Osteoblast (primary cell): Measurements from ENCODE around the gene KCNC3. TPM values are rescaled to one million over a fixed set of nuclear protein-coding genes. Genes with fewer than 3 reads are reported as not detected.
A peak's percentile ranks its signal among the peaks of the same experiment; 100 is the strongest.

Experiments used
- DNase-seq: peaks from one replicate; pipeline ENCODE4 v3.0.0; 2011; ENCODE audit warnings: low spot score, mixed read lengths; ENCODE audit not compliant: insufficient read length; ENCODE audit errors: missing footprints
- H2AFZ ChIP-seq: 2 replicates; pipeline ENCODE4 v1.6.0; 2011; ENCODE audit warnings: mild to moderate bottlenecking, low read length
- H3K27ac ChIP-seq: 2 replicates; pipeline ENCODE4 v1.5.1; 2011; ENCODE audit warnings: mild to moderate bottlenecking, low read depth, low read length, moderate library complexity
- H3K27me3 ChIP-seq: 2 replicates; pipeline ENCODE4 v1.6.0; 2012; ENCODE audit warnings: mild to moderate bottlenecking, control low read depth, inconsistent platforms, low read length, moderate library complexity; ENCODE audit not compliant: insufficient read depth
- H3K36me3 ChIP-seq: 2 replicates; pipeline ENCODE4 v1.5.1; 2011; ENCODE audit warnings: mild to moderate bottlenecking, low read length, control low read depth, moderate library complexity; ENCODE audit not compliant: insufficient read depth
- H3K4me1 ChIP-seq: 2 replicates; pipeline ENCODE4 v1.5.1; 2011; ENCODE audit warnings: mild to moderate bottlenecking, low read length, control low read depth, moderate library complexity; ENCODE audit not compliant: insufficient read depth
- H3K4me2 ChIP-seq: 2 replicates; pipeline ENCODE4 v1.6.0; 2011; ENCODE audit warnings: mild to moderate bottlenecking, low read length; ENCODE audit not compliant: insufficient read depth
- H3K4me3 ChIP-seq: fragments of 200-600 bp; sonication (generic); 3 replicates; pipeline ENCODE4 v1.5.1; 2012; ENCODE audit warnings: mild to moderate bottlenecking, low read length, inconsistent platforms; ENCODE audit not compliant: insufficient read depth
- H3K79me2 ChIP-seq: 2 replicates; pipeline ENCODE4 v1.6.0; 2012; ENCODE audit warnings: mild to moderate bottlenecking, low read length, control low read depth, inconsistent platforms; ENCODE audit not compliant: insufficient read depth
- H3K9me3 ChIP-seq: 2 replicates; pipeline ENCODE4 v1.5.1; 2011; ENCODE audit warnings: low read depth, low read length, control low read depth
- H4K20me1 ChIP-seq: 2 replicates; pipeline ENCODE4 v1.6.0; 2012; ENCODE audit warnings: mild to moderate bottlenecking, low read length, control low read depth; ENCODE audit not compliant: insufficient read depth
- total RNA-seq: library from RNA; depleted of rRNA; stranded (reverse); fragments of >200 nt; gene quantifications from 2 replicates; pipeline ENCODE4 v1.2.3, GENCODE V29; 2012
- TF ChIP-seq, protein P1 (sequence below): IDR thresholded peaks from 2 replicates; pipeline ENCODE4 v1.5.1; 2011; ENCODE audit warnings: mild to moderate bottlenecking, low read depth, low read length, moderate library complexity; ENCODE audit errors: extremely low read depth

Gene KCNC3
- total RNA-seq, 1 donor: not detected

DNA sequence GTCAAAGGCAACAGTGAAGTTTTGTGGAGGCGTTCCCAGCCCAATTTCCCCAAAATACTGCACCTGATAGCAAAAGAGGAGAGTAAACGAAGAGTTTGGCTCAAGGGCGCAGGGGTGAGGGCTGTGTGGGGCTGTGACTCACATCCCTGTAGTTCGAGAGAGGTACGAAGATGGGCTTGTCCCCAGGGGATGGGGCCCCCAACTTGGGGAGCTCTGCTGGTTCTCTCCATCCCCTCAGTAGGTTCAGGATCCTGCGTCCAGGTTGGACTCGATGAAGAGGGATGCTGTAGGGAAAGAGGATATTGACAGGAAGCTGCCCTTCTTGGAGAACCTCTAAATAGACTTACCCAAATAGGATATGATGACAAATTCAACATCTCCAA is 32.8 kb upstream of the KCNC3 start:
- no peak for DNase-seq
- no peaks in the 10 kb centered on the region for H3K79me2 ChIP-seq
- H3K27me3 ChIP-seq: no peaks in the 10 kb centered on the region
- H2AFZ ChIP-seq: no peak overlapping the region
- H3K36me3 ChIP-seq: no peaks in the 10 kb centered on the region
- no peak overlapping the region for H3K4me2 ChIP-seq
- no peaks in the 10 kb centered on the region for H3K9me3 ChIP-seq
- TF ChIP-seq, protein P1, sequence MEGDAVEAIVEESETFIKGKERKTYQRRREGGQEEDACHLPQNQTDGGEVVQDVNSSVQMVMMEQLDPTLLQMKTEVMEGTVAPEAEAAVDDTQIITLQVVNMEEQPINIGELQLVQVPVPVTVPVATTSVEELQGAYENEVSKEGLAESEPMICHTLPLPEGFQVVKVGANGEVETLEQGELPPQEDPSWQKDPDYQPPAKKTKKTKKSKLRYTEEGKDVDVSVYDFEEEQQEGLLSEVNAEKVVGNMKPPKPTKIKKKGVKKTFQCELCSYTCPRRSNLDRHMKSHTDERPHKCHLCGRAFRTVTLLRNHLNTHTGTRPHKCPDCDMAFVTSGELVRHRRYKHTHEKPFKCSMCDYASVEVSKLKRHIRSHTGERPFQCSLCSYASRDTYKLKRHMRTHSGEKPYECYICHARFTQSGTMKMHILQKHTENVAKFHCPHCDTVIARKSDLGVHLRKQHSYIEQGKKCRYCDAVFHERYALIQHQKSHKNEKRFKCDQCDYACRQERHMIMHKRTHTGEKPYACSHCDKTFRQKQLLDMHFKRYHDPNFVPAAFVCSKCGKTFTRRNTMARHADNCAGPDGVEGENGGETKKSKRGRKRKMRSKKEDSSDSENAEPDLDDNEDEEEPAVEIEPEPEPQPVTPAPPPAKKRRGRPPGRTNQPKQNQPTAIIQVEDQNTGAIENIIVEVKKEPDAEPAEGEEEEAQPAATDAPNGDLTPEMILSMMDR: no peak
- no peaks in the 10 kb centered on the region for H4K20me1 ChIP-seq
- no peak overlapping the region for H3K27ac ChIP-seq
- no peaks in the 10 kb centered on the region for H3K4me1 ChIP-seq
- no peak overlapping the region for H3K4me3 ChIP-seq

DNA sequence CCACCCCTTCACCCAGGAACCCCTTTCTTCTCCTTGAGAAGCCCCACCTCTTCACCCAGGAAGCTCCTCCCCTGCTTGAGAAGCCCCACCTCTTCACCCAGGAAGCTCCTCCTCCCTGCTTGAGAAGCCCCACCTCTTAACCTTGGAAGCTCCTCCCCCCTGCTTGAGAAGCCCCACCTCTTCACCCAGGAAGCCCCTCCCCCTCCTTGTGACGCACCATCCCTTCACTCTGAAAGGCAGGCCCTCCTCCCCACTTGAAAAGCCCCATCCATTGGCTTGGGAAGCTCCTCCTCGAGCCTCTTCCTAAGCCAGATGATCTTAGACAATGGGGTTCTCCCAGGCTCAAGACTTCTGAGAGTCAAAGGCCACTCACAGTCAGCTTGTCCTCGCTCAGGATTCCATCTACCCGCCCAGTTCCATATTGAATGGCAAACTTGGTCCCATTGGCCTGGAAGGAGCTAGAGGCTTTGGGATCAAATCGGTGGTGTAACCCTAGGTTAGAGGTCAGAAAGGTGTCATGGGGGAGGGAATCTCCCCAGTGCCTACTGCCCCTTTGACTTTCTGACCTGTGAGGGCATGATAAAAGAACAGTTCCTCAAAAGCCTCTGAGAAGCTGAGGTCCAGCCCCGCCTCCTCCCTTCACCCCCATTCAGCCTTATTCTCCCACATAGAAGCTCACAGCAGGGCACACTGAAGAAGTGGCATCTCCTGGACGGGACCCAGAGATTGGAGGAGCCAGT is 32.3 kb upstream of the KCNC3 start:
- Histone ChIP-seq H2AFZ (no peak overlapping the region), H4K20me1 (no peaks in the 10 kb centered on the region), H3K9me3 (no peaks in the 10 kb centered on the region), H3K27ac (no peak overlapping the region), H3K27me3 (no peaks in the 10 kb centered on the region), H3K79me2 (no peaks in the 10 kb centered on the region), H3K4me3 (no peak overlapping the region), H3K4me1 (no peaks in the 10 kb centered on the region), H3K36me3 (no peaks in the 10 kb centered on the region), H3K4me2 (no peak overlapping the region)
- no peak for DNase-seq
- TF ChIP-seq, protein P1: no peak

DNA sequence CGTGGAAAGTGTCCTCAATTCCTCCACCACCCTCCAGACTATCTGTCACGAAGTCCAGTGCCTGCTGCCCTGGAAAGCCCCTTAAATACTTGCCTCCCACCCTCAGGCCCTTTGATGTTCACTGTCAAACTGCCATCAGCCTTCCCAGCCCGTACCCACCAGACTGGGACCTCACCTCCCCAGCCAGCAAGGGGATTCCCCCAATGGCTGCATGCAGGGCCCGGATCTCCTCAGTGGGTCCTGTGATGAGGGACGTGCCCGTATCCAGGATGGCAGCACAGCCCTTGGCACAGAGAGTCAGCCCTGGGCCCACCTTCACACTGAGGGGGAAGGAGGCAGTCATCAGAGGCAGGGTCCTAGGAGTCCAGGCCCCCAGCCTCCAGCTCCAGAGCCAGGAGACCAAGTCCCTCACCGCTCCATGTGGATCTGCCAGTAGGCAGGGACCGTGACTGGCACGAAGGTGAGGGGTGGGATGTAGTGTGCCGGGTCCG is 30.2 kb upstream of the KCNC3 start:
- no peaks in the 10 kb centered on the region for H4K20me1 ChIP-seq
- TF ChIP-seq, protein P1: no peak

DNA sequence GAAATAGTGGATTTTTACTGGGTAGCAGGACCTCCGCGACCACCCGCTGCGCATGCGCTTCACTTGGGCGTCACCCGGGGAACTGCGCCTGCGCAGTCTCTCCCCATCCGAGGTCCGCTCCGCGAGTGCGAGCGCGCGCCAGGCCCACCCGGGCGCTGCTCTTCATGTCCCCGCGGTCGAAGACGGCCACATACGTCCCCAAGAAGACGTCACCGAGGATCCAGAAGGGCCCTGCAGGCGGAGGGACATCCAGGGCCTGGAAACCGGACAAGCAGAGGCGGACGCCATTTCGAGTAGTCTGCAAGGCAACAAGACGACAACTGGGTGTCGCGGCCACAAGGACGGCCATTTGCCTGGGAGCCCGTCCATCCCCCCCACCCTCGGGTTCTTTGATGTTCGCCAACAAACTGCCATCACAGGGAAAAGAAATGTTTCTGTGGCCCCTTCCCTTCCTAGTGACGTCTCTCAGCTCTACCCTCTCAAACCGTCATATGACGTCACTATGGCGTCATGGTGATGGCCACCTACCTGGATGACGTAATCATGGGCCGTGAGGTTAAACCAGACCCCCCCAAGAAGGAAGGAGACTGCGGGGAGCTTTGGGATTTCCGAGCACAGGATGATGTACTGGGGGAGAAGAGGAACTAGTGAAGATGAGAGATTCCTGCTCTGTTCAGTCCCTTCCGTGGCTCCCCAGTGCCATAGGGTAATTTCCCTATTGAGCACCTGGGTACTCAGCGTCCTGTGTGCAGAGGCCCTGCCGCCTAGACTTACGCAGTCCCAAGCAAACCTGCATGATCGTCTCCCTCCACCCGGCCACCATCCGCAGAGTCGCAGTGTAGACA is 29.5 kb upstream of the KCNC3 start:
- no peaks in the 10 kb centered on the region for H3K36me3 ChIP-seq
- H4K20me1 ChIP-seq: no peaks in the 10 kb centered on the region
- no peaks in the 10 kb centered on the region for H3K9me3 ChIP-seq
- H3K4me3 ChIP-seq: peak overlapping the region; percentile 71
- H3K4me2 ChIP-seq: peak overlapping the region; percentile 91
- peak overlapping the region; percentile 98 for H2AFZ ChIP-seq
- TF ChIP-seq, protein P1: no peak
- no peaks in the 10 kb centered on the region for H3K79me2 ChIP-seq
- H3K27me3 ChIP-seq: no peaks in the 10 kb centered on the region
- DNase-seq: peak; percentile 93
- H3K4me1 ChIP-seq: no peaks in the 10 kb centered on the region
- no peak overlapping the region for H3K27ac ChIP-seq

More for the DNA sequence above, 30.2 kb upstream of the KCNC3 start:
- Histone ChIP-seq H3K4me2 (no peak overlapping the region), H3K36me3 (no peaks in the 10 kb centered on the region), H3K79me2 (no peaks in the 10 kb centered on the region), H3K27ac (no peak overlapping the region), H3K4me1 (no peaks in the 10 kb centered on the region), H3K4me3 (no peak overlapping the region), H3K27me3 (no peaks in the 10 kb centered on the region), H3K9me3 (no peaks in the 10 kb centered on the region), H2AFZ (no peak overlapping the region)
- DNase-seq: no peak
